UCSD-AML1 (cell line): ENCODE data around the gene EREG.

Source experiments
- DNase-seq: peaks from one replicate; lab custom pipeline; 2025; ENCODE audit not compliant: unreplicated experiment; lab: John Stamatoyannopoulos, UW

EREG gene

GRCh38 chr4:74423104-74423503 lies 58.2 kb downstream of the EREG start:
- no peak for DNase-seq

- DNase-seq, result no peak
Observed at GRCh38 chr4:74424111-74424510, 59.2 kb downstream of the EREG start.

GRCh38 chr4:74426101-74426500 lies 61.2 kb downstream of the EREG start:
- no peak for DNase-seq

GRCh38 chr4:74428276-74428675 lies 63.3 kb downstream of the EREG start:
- DNase-seq, result no peak

- no peak for DNase-seq
Observed at GRCh38 chr4:74431113-74431826, 66.3 kb downstream of the EREG start.

- no peak for DNase-seq
Observed at GRCh38 chr4:74433043-74433442, 68.1 kb downstream of the EREG start.

- DNase-seq, result no peak
Observed at GRCh38 chr4:74433541-74434172, 68.7 kb downstream of the EREG start.

GRCh38 chr4:74435296-74435695 lies 70.4 kb downstream of the EREG start:
- DNase-seq, result no peak

GRCh38 chr4:74437866-74438265 lies 72.9 kb downstream of the EREG start:
- DNase-seq, result no peak
